Loucy (cell line): ENCODE measurements around the gene SLC3A2.

Experiments
- EZH2phosphoT487 ChIP-seq: fragments of 200-600 bp; IDR thresholded peaks from 2 replicates; pipeline ENCODE4 v1.6.1; 2018; ENCODE audit warnings: antibody characterized with exemption, mild to moderate bottlenecking, moderate library complexity, borderline replicate concordance
- TF ChIP-seq, protein P1 (sequence below): fragments of 200-600 bp; sonication (generic); conservative IDR thresholded peaks from 2 replicates; pipeline ENCODE4 v1.5.1; 2014; ENCODE audit warnings: mild to moderate bottlenecking, antibody characterized with exemption, low read length

DNA sequence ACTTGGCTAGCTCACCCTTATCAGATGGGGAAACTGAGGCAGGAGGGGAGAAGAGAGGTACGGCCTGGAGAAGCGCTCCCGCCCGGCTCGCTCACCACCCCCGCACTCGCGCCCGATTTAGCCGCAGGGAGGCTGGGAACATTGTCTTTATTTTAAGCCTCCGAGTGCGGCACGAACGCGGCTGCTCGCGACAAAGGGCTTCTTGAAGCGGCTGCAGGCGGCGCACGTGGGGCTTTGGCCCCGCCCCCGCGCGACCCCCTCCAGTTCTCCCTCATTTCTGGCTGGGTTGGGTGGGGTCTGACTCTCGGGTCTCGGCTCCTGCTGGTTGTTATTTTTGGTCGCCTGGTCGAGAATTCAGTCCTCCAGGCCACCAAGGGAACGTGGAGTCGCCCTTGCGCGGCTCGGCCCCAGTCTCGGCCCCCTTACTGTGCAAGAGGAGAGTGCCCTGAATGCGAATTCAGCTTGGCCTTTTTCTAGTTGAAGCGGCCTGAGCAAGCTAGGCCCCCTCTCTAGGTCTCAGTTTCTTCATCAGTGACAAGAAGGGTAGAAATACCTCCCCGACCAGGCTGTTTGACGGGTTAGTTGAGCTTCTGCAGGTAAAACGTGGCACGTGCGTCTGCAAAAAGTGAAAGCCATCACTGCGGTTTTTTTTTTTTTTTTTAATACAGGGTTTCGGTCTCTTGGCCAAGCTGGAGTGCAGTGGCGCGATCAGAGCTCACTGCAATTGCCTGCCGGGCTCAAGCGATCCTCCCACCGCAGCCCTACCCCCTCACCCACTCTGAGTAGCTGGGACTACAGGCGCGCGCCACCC is 43.1 kb downstream of the SLC3A2 start:
- TF ChIP-seq, protein P1, sequence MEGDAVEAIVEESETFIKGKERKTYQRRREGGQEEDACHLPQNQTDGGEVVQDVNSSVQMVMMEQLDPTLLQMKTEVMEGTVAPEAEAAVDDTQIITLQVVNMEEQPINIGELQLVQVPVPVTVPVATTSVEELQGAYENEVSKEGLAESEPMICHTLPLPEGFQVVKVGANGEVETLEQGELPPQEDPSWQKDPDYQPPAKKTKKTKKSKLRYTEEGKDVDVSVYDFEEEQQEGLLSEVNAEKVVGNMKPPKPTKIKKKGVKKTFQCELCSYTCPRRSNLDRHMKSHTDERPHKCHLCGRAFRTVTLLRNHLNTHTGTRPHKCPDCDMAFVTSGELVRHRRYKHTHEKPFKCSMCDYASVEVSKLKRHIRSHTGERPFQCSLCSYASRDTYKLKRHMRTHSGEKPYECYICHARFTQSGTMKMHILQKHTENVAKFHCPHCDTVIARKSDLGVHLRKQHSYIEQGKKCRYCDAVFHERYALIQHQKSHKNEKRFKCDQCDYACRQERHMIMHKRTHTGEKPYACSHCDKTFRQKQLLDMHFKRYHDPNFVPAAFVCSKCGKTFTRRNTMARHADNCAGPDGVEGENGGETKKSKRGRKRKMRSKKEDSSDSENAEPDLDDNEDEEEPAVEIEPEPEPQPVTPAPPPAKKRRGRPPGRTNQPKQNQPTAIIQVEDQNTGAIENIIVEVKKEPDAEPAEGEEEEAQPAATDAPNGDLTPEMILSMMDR, result no peak
- no peak for TF ChIP-seq EZH2phosphoT487
